Ascending aorta (tissue), 2 donors: Measurements from ENCODE around the gene AKNAD1. TPM values are rescaled to one million over a fixed set of nuclear protein-coding genes. Genes with fewer than 3 reads are reported as not detected.
"Not testable (repeated sequence)": the region's sequence is repeated elsewhere in the genome, so short reads cannot be mapped to it uniquely, and the experiment has no call there.

Experiments used
- DNase-seq, 2 donors: peaks; one replicate each; pipeline ENCODE4 v3.0.0-alpha.2; 2019; ENCODE audit warnings: low spot score in 2 of 2
- H3K27ac ChIP-seq, 2 donors: fragments of 200-600 bp; sonication (generic); one replicate each; pipeline ENCODE4 v1.5.1; 2016 to 2017; ENCODE audit warnings: mild to moderate bottlenecking in 1 of 2
- H3K27me3 ChIP-seq: fragments of 200-600 bp; sonication (generic); one replicate; pipeline ENCODE4 v1.5.1; 2017
- H3K36me3 ChIP-seq, 2 donors: fragments of 200-600 bp; sonication (generic); one replicate each; pipeline ENCODE4 v1.5.1; 2016
- H3K4me1 ChIP-seq, 2 donors: fragments of 200-600 bp; sonication (generic); one replicate each; pipeline ENCODE4 v1.5.1; 2016 to 2017; ENCODE audit warnings: mild to moderate bottlenecking in 1 of 2
- H3K4me3 ChIP-seq, 2 donors: fragments of 200-600 bp; sonication (generic); one replicate each; pipeline ENCODE4 v1.5.1; 2016 to 2017; ENCODE audit warnings: mild to moderate bottlenecking in 1 of 2
- H3K9me3 ChIP-seq, 2 donors: fragments of 200-600 bp; sonication (generic); one replicate each; pipeline ENCODE4 v1.5.1; 2016
- intact Hi-C: fragments of 100-400 bp; cut with DNase I; formaldehyde crosslinking; loops from one replicate; pipeline ENCODE4 v1.15.1; 2023
- total RNA-seq: library from RNA; depleted of rRNA; stranded (reverse); fragments of >200 nt; gene quantifications from one replicate; pipeline ENCODE4 v1.1.0, GENCODE V29; 2016
- TF ChIP-seq, protein P1 (sequence below), 3 experiments: fragments of 200-600 bp in 2 of 3; fragments of 450-650 bp in 1 of 3; sonication (generic) in 2 of 3; IDR thresholded peaks; one replicate each; pipeline ENCODE4 v1.5.1; 2016 to 2019; ENCODE audit warnings: antibody characterized with exemption in 3 of 3, mild to moderate bottlenecking in 1 of 3, moderate library complexity in 1 of 3

AKNAD1 gene
- total RNA-seq, 1 donor from 2014 or later: not detected

DNA sequence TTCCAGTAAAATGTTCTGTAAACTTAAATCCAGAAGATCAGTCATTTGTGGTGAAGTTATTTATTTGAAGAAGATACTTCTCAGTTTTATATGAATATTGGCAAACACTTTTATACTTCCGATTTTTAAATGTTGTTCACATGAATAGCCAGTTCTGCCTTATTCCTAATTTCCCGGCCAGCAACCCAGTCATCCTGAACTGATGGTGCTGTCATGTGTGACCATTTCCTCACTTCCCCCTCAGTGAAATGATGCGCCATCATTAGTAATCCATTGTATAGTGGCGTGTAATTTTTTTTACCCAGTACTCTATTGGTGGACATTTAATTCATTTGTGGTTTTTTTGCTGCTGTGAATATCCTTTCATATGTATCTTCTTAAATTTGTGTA lies 36.2 kb upstream of the AKNAD1 start:
- Histone ChIP-seq H3K4me3 (no peak overlapping the region), H3K36me3 (no peaks in the 10 kb centered on the region), H3K27ac (no peak overlapping the region), H3K27me3 (no peaks in the 10 kb centered on the region), H3K9me3 (no peaks in the 10 kb centered on the region), H3K4me1 (no peaks in the 10 kb centered on the region)
- TF ChIP-seq, protein P1, sequence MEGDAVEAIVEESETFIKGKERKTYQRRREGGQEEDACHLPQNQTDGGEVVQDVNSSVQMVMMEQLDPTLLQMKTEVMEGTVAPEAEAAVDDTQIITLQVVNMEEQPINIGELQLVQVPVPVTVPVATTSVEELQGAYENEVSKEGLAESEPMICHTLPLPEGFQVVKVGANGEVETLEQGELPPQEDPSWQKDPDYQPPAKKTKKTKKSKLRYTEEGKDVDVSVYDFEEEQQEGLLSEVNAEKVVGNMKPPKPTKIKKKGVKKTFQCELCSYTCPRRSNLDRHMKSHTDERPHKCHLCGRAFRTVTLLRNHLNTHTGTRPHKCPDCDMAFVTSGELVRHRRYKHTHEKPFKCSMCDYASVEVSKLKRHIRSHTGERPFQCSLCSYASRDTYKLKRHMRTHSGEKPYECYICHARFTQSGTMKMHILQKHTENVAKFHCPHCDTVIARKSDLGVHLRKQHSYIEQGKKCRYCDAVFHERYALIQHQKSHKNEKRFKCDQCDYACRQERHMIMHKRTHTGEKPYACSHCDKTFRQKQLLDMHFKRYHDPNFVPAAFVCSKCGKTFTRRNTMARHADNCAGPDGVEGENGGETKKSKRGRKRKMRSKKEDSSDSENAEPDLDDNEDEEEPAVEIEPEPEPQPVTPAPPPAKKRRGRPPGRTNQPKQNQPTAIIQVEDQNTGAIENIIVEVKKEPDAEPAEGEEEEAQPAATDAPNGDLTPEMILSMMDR (IDR thresholded peaks at IDR 0.05): no peak
- intact Hi-C loops: no loop called here
- DNase-seq: no peak

DNA sequence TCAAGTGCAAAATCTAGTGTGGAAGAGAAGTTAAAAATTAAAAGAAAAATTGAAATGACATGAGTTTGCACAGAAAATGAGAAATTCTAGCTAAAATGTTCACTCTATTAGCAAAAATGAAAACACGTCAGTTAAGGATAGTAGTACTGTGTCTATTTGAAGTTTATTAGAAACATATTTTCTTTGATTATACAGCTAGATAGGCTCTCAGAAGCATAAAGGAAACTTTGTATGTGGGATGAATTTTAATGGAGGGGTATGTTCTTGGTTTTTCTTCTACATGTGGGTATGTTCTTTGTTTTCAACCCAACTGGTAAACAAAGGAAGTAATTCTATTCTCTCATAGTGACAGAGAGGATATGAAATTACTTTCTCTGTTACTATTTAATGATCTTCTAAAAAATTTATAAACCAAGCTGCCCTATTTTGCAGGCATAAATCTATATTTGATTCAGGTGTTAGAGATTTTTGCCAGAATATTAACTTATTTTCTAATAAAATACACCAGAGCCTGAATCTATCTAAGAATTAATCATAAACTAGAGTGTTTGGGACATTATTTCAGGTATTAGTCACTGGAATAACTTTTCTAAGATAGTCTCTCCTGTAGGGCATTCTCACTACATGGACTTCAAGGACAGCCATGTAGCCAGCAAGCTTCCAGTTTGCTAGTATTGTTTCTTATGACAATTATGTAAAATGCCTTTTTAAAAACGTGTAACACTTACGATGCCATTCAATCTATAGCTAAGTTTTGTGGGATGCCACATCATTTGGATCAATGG lies 35.7 kb upstream of the AKNAD1 start:
- Histone ChIP-seq H3K36me3 (no peaks in the 10 kb centered on the region), H3K27me3 (no peaks in the 10 kb centered on the region), H3K4me1 (no peaks in the 10 kb centered on the region), H3K27ac (no peak overlapping the region), H3K9me3 (no peaks in the 10 kb centered on the region), H3K4me3 (no peak overlapping the region)
- intact Hi-C loops: no loop called here
- DNase-seq: no peak
- TF ChIP-seq, protein P1 (IDR thresholded peaks at IDR 0.05): no peak

DNA sequence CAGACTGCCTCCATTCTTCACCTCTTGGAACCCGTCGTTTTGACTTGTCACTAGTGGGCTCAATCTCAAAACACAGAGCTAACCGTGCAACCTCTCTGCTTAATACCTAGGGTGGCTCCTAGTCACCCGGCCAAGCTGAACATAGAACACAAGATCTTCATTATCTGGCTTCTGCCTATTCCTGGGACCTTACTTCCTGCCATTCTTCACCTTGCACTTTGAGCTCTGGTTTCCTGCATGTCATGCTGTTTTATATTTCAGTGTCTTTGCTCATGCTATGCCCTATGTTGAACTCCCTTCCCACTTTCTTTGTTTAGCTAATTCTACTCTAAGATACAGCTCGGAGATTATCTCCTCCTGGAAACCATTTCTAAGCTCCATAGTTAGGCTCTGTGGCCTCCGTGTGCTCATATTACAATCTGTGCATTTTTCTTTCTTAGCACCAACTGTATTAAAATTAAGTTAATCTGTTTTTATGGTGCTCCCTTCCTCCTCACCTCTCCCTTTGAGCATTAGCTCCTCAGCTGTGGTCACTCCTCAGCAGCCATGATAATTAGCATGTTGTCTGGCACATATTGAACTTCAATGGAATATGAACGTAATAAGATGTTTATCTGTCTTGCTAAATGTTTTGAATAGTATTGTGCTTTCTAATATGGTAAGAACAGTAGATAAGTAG lies 33.0 kb upstream of the AKNAD1 start:
- H3K9me3 ChIP-seq: no peaks in the 10 kb centered on the region
- H3K4me3 ChIP-seq: no peak overlapping the region
- no peaks in the 10 kb centered on the region for H3K36me3 ChIP-seq
- no peaks in the 10 kb centered on the region for H3K27me3 ChIP-seq
- H3K27ac ChIP-seq: no peak overlapping the region
- no peak for DNase-seq
- intact Hi-C loops: no loop called here
- TF ChIP-seq, protein P1 (IDR thresholded peaks at IDR 0.05): no peak
- H3K4me1 ChIP-seq: no peaks in the 10 kb centered on the region

DNA sequence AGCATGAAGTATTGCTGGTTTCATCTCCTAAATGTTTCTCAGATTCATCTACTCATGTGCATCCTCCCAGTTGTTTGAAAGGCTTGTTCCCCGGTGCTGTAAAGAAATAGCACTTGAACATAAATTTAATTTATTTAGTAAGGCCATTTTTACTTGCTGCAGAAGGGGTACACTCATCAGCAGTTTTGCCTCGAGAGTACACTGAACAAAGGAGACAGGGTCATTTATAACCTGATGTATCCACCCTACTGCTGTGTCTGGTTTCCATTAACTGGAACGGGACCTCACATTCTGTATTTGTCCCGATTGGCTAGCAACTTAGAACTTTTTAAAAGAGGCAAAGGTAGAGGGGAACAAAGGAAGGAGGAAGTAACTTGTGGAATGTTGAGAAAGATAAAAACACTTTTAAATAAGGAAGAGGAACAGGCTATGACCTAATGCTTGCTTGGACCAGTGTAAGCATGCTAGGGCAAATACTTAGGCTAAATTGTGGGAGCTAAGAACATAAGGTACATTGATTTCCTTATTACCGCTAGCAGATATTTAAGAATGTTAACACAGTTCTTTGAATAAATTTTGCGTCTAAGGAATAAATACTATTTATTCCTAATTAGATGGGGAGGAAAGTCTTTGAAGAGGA lies 32.2 kb upstream of the AKNAD1 start:
- H3K4me3 ChIP-seq, H3K36me3 ChIP-seq, H3K27ac ChIP-seq, H3K4me1 ChIP-seq, intact Hi-C loops, H3K9me3 ChIP-seq, H3K27me3 ChIP-seq, DNase-seq: not testable (repeated sequence)

DNA sequence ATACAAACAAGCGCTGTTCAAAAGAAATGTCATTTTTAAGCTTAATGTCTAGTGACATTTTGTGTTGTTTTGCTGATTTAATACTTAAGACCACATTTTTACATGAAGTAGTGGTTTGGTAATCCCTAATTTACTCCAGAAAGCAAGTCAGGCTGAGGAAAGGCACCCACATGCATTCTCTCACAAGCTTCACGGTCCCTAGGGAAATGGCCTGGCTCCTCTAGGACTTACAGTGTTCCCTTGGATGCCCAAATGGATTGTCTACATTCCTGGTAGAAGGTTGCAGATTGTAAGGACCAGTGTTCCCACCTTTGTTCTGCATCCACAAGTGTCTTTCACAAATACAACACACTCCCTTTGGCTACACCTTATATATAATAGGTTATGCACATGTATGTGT lies 29.4 kb upstream of the AKNAD1 start:
- TF ChIP-seq, protein P1 (IDR thresholded peaks at IDR 0.05): no peak
- Histone ChIP-seq H3K27ac (no peak overlapping the region), H3K9me3 (no peaks in the 10 kb centered on the region), H3K4me1 (no peaks in the 10 kb centered on the region), H3K36me3 (no peaks in the 10 kb centered on the region), H3K4me3 (no peak overlapping the region), H3K27me3 (no peaks in the 10 kb centered on the region)
- intact Hi-C loops: no loop called here
- no peak for DNase-seq

DNA sequence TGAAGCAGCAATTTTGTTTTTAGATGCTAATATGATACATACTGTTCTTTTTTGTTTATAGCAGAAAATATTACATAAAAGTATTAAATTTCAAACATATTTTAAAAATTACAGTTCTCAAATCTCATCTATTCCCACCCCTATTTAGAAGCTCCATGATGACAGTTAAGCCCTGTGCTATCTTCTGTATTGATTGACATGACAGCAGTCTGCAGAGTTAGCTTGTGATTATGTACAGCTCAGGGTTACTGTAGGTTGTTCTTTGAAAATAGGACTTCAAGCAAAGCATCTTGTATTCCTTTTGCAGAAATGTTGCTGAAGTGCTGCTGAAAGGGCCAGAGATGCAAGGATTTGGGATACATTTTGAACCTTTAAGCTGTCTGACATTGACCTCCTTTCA lies 28.1 kb upstream of the AKNAD1 start:
- H3K9me3 ChIP-seq: no peaks in the 10 kb centered on the region
- H3K27me3 ChIP-seq: no peaks in the 10 kb centered on the region
- no peak for DNase-seq
- no peaks in the 10 kb centered on the region for H3K4me1 ChIP-seq
- TF ChIP-seq, protein P1 (IDR thresholded peaks at IDR 0.05): no peak
- H3K27ac ChIP-seq: no peak overlapping the region
- no peak overlapping the region for H3K4me3 ChIP-seq
- H3K36me3 ChIP-seq: no peaks in the 10 kb centered on the region
- intact Hi-C loops: no loop called here
